Trophoblast cell (in vitro differentiated cells and primary cell): Measurements from ENCODE around the gene MYO7A.

Experiments
- DNase-seq, 2 donors: peaks; one replicate each; pipeline ENCODE4 v3.0.0-alpha.2; 2016
- H2AFZ ChIP-seq: 2 replicates; pipeline ENCODE4 v1.6.1; 2013; ENCODE audit warnings: low read length, moderate library complexity, mild to moderate bottlenecking; ENCODE audit not compliant: insufficient read depth, poor library complexity
- H2AK5ac ChIP-seq: 2 replicates; pipeline ENCODE4 v1.6.1; 2013; ENCODE audit warnings: mild to moderate bottlenecking, low read length
- H2BK120ac ChIP-seq: 2 replicates; pipeline ENCODE4 v1.6.1; 2013; ENCODE audit warnings: low read length, mild to moderate bottlenecking, moderate library complexity; ENCODE audit not compliant: insufficient read depth, poor library complexity
- H2BK12ac ChIP-seq: 2 replicates; pipeline ENCODE4 v1.6.1; 2013; ENCODE audit warnings: mild to moderate bottlenecking, low read length, moderate library complexity
- H2BK5ac ChIP-seq: 2 replicates; pipeline ENCODE4 v1.6.1; 2013; ENCODE audit warnings: low read length, low read depth, moderate library complexity, mild to moderate bottlenecking; ENCODE audit not compliant: poor library complexity
- H3K14ac ChIP-seq: 2 replicates; pipeline ENCODE4 v1.6.1; 2013; ENCODE audit warnings: mild to moderate bottlenecking, low read length
- H3K18ac ChIP-seq: 2 replicates; pipeline ENCODE4 v1.6.1; 2013; ENCODE audit warnings: mild to moderate bottlenecking, low read length
- H3K23ac ChIP-seq: 2 replicates; pipeline ENCODE4 v1.6.1; 2013; ENCODE audit warnings: low read length
- H3K27ac ChIP-seq: 2 replicates; pipeline ENCODE4 v1.5.1; 2013; ENCODE audit warnings: low read depth, mild to moderate bottlenecking, inconsistent platforms, low read length, moderate library complexity
- H3K27me3 ChIP-seq: 2 replicates; pipeline ENCODE4 v1.6.1; 2013; ENCODE audit warnings: inconsistent platforms, mild to moderate bottlenecking, low read length, moderate library complexity; ENCODE audit not compliant: insufficient read depth
- H3K36me3 ChIP-seq, 2 experiments: 1 replicate in 1 of 2; 2 replicates in 1 of 2; pipeline ENCODE4 v1.6.1; 2013; ENCODE audit warnings: low read length in 2 of 2, mild to moderate bottlenecking in 2 of 2, moderate library complexity in 1 of 2; ENCODE audit not compliant: insufficient read depth in 2 of 2, control insufficient read depth in 1 of 2
- H3K4ac ChIP-seq: 2 replicates; pipeline ENCODE4 v1.6.1; 2013; ENCODE audit warnings: low read depth, mild to moderate bottlenecking, low read length, moderate library complexity
- H3K4me1 ChIP-seq, 2 experiments: 1 replicate in 1 of 2; 2 replicates in 1 of 2; pipeline ENCODE4 v1.6.1; 2013; ENCODE audit warnings: low read length in 2 of 2, mild to moderate bottlenecking in 2 of 2, moderate library complexity in 1 of 2; ENCODE audit not compliant: insufficient read depth in 2 of 2, control insufficient read depth in 1 of 2
- H3K4me2 ChIP-seq: 2 replicates; pipeline ENCODE4 v1.6.1; 2013; ENCODE audit warnings: inconsistent platforms, mild to moderate bottlenecking, low read length, moderate library complexity
- H3K4me3 ChIP-seq: 2 replicates; pipeline ENCODE4 v1.5.1; 2013; ENCODE audit warnings: mild to moderate bottlenecking, low read depth, low read length, inconsistent platforms
- H3K79me1 ChIP-seq: one replicate; pipeline ENCODE4 v1.6.1; 2013; ENCODE audit warnings: low read length
- H3K79me2 ChIP-seq: 2 replicates; pipeline ENCODE4 v1.6.1; 2013; ENCODE audit warnings: low read length, mild to moderate bottlenecking; ENCODE audit not compliant: control insufficient read depth, insufficient read depth, poor library complexity
- H3K9ac ChIP-seq: 2 replicates; pipeline ENCODE4 v1.6.1; 2013; ENCODE audit warnings: mild to moderate bottlenecking, low read length
- H3K9me3 ChIP-seq: 2 replicates; pipeline ENCODE4 v1.6.1; 2013; ENCODE audit warnings: low read depth, mild to moderate bottlenecking, control low read depth, inconsistent platforms, low read length; ENCODE audit not compliant: insufficient read depth
- H4K12ac ChIP-seq: 2 replicates; pipeline ENCODE4 v1.6.1; 2013; ENCODE audit warnings: low read depth, mild to moderate bottlenecking, low read length, moderate library complexity
- H4K8ac ChIP-seq: 2 replicates; pipeline ENCODE4 v1.6.1; 2013; ENCODE audit warnings: low read depth, mild to moderate bottlenecking, low read length, moderate library complexity
- H4K91ac ChIP-seq: one replicate; pipeline ENCODE4 v1.6.1; 2013; ENCODE audit warnings: low read depth, mild to moderate bottlenecking, low read length, moderate library complexity
- whole genome bisulfite sequencing: extraction: QIAGEN DNeasy Blood & Tissue Kit; methylation state at CpG from one replicate; pipeline ENCODE4 v1.1.7; 2013; ENCODE audit warnings: missing lambda C conversion rate; ENCODE audit not compliant: insufficient read length, insufficient coverage; ENCODE audit errors: extremely low coverage; 5-methylcytosine and 5-hydroxymethylcytosine counted together

Gene MYO7A

DNA sequence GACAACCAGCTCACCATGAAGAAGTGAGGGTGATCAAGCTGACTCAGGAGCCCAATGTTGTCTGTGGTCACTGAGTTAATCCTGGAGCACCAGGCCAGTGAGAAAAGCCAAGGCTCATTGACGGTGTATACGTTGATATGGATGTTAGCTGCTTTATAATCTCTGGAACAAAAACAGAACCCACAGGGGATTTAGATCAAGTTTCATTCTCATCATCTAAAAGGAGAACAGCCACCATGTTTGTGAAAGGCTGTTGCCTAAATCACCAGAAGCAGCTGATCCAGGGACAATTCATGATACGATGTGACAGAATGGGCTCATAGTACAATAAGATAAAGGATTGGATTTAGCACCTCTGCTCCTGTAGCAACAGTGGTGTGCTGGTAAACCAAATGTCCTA lies 105.0 kb downstream of the MYO7A start:
- Histone ChIP-seq H4K91ac (no peak overlapping the region), H3K9me3 (no peaks in the 10 kb centered on the region), H2BK5ac (no peak overlapping the region), H3K27ac (no peak overlapping the region), H3K18ac (no peak overlapping the region), H3K79me1 (no peaks in the 10 kb centered on the region), H3K4me1 (no peaks in the 10 kb centered on the region), H3K9ac (no peak overlapping the region), H2BK12ac (no peak overlapping the region), H3K4me3 (no peak overlapping the region), H3K79me2 (no peaks in the 10 kb centered on the region), H3K14ac (no peak overlapping the region), H2AFZ (no peak overlapping the region), H2BK120ac (no peak overlapping the region), H3K4me2 (no peak overlapping the region), H3K27me3 (no peaks in the 10 kb centered on the region), H4K8ac (no peak overlapping the region), H3K4ac (no peak overlapping the region), H4K12ac (no peak overlapping the region), H3K36me3 (no peaks in the 10 kb centered on the region), H3K23ac (no peak overlapping the region), H2AK5ac (no peak overlapping the region)
- no CpG with 5 or more reads among the region's 3 CpGs for WGBS
- no peak for DNase-seq

DNA sequence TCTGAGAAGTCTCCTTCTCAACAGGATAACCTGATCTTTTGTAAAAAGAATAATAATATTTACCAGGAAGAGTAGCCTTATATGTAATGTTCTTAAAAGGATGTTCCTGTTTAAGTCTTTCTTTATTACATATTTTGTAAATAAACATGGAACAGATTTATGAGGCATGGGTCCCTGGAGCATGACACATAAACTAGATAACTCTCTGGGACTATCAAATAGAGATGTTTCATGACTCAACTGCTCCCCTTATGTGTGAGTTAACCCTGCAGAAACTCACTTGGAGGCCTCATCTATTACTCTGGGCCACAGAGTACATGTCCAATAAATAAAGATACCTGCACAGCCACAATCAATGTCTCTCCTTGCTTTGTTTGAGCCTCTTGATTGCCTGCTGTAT lies 108.9 kb downstream of the MYO7A start:
- no peak overlapping the region for H3K9ac ChIP-seq
- H2AFZ ChIP-seq = no peak overlapping the region
- DNase-seq = no peak
- H2BK5ac ChIP-seq = no peak overlapping the region
- H3K27ac ChIP-seq = no peak overlapping the region
- no peak overlapping the region for H3K18ac ChIP-seq
- no peaks in the 10 kb centered on the region for H3K27me3 ChIP-seq
- no peak overlapping the region for H3K4me2 ChIP-seq
- no peak overlapping the region for H4K8ac ChIP-seq
- no peaks in the 10 kb centered on the region for H3K4me1 ChIP-seq
- no peak overlapping the region for H3K14ac ChIP-seq
- no peak overlapping the region for H2BK12ac ChIP-seq
- no peaks in the 10 kb centered on the region for H3K36me3 ChIP-seq
- no peak overlapping the region for H3K4me3 ChIP-seq
- H3K79me1 ChIP-seq = no peaks in the 10 kb centered on the region
- H4K91ac ChIP-seq = no peak overlapping the region
- H3K4ac ChIP-seq = no peak overlapping the region
- no peaks in the 10 kb centered on the region for H3K9me3 ChIP-seq
- H4K12ac ChIP-seq = no peak overlapping the region
- no peak overlapping the region for H2BK120ac ChIP-seq
- H3K79me2 ChIP-seq = no peaks in the 10 kb centered on the region
- no peak overlapping the region for H3K23ac ChIP-seq
- no peak overlapping the region for H2AK5ac ChIP-seq

DNA sequence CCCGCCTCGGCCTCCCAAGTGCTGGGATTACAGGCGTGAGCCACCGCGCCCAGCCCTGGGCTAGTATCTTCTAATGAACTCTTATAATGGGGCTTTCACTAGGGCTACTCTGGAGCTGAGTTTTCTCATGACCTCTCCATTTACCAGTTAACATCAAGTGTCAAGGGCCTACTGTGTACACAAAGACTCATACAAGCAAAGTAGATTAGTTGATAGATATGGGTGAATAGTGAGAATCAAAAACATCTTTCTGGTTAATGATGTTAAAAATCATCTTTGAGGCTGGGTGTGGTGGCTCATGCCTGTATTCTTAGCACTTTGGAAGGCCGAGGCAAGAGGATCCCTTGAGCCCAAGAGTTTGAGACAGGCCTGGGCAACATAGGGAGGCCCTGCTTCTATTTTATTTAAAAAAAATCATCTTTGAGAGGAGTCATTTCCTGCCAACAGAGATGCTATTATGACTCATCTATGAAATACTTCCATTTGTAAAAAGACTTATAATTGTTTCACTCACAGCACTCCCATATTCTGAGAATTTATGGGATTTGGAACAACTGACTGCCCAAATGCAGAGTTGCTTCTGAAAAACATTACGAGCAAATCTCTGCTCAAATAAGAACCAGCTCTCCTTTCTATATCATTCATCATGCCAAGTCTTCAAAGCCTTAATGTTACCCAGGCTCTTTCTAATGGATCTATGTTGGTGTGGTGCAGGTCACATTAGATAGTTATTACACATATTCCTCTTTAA lies 116.4 kb downstream of the MYO7A start:
- H3K18ac ChIP-seq = no peak overlapping the region
- no peak overlapping the region for H2AK5ac ChIP-seq
- no peak overlapping the region for H3K27ac ChIP-seq
- H3K9ac ChIP-seq = no peak overlapping the region
- H3K4ac ChIP-seq = no peak overlapping the region
- no peak overlapping the region for H3K14ac ChIP-seq
- H2BK5ac ChIP-seq = no peak overlapping the region
- no peak overlapping the region for H4K8ac ChIP-seq
- no peak overlapping the region for H4K91ac ChIP-seq
- no peaks in the 10 kb centered on the region for H3K79me1 ChIP-seq
- no peaks in the 10 kb centered on the region for H3K27me3 ChIP-seq
- H4K12ac ChIP-seq = no peak overlapping the region
- no peaks in the 10 kb centered on the region for H3K9me3 ChIP-seq
- H2AFZ ChIP-seq = no peak overlapping the region
- no peak overlapping the region for H3K23ac ChIP-seq
- no peak overlapping the region for H2BK120ac ChIP-seq
- no peak overlapping the region for H3K4me2 ChIP-seq
- no CpG with 5 or more reads among the region's 7 CpGs for WGBS
- H3K4me3 ChIP-seq = no peak overlapping the region
- no peaks in the 10 kb centered on the region for H3K4me1 ChIP-seq
- H2BK12ac ChIP-seq = no peak overlapping the region
- no peaks in the 10 kb centered on the region for H3K36me3 ChIP-seq
- DNase-seq = no peak
- no peaks in the 10 kb centered on the region for H3K79me2 ChIP-seq

DNA sequence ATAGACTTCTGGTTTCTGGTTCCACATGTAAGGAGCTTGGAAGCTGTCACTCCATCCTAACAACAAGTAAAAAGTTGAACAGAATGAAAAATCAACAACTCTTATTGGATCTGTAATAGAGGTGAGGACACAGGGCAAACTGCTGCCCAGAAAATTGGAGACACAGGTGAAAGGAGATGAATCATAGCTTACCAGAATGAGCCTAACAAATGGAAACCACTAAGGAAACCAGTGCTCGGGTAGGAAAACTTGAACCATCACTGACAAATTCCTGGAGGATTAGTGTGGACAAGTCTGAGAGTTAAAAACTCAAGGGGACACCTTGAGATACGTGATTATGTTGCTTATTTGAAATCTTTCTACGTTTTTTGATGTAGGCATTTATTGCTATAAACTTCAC lies 121.4 kb downstream of the MYO7A start:
- Histone ChIP-seq H3K79me2 (no peaks in the 10 kb centered on the region), H3K27ac (no peak overlapping the region), H2AFZ (no peak overlapping the region), H3K27me3 (no peaks in the 10 kb centered on the region), H4K91ac (no peak overlapping the region), H3K4me3 (no peak overlapping the region), H2BK12ac (no peak overlapping the region), H3K14ac (no peak overlapping the region), H4K8ac (no peak overlapping the region), H3K79me1 (no peaks in the 10 kb centered on the region), H3K23ac (no peak overlapping the region), H3K4me2 (no peak overlapping the region), H4K12ac (no peak overlapping the region), H3K18ac (no peak overlapping the region), H3K36me3 (no peaks in the 10 kb centered on the region), H3K9ac (no peak overlapping the region), H2AK5ac (no peak overlapping the region), H3K9me3 (no peaks in the 10 kb centered on the region), H2BK120ac (no peak overlapping the region), H2BK5ac (no peak overlapping the region), H3K4me1 (no peaks in the 10 kb centered on the region), H3K4ac (no peak overlapping the region)
- no CpG with 5 or more reads among the region's 3 CpGs for WGBS
- DNase-seq = peak in 1 of 2 donors; percentile 10
